Measurements from ENCODE around the gene MUC16.
"Not testable (repeated sequence)": the region's sequence is repeated elsewhere in the genome, so short reads cannot be mapped to it uniquely, and the experiment has no call there.

The MUC16 gene

DNA sequence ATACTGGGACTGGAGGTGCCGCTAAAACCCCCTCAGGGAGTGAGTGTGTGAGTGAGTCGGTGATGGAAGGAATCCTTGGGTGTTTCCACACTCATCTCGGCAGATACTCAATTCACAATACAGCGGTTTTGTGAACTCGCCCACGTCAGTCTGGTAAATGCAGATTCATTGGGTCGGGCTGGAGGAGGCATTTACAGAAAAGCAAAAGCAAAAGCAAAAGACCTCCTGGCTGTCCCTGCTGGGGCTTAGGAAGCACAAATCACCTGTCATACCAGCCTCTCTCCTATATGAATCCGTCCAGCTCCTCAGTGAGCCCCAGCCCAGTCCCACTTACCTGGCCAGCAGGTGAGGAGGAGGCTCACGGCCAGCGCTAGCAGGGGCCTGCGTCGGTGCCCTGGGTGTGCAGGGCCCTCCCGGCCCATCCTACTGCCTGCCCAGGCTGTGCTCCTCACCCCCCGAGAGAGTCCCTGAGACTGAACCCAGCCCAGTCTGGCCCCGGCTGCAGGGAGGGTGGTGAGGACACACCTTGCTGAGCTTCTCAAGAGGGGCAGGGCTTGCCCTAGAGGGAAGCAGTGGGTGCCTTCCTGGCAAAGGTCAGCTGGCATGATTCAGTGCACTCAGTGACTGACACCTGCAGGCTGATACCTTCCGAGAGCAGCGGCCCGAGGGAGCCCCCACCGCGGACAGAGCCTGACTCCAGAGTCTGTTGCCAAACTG is at the start of gene MUC16:
Gene MUC16 (minus strand): TSS at position 475 of the 717 bp plus-strand sequence.
- FAIRE-seq = no peak

GRCh38 chr19:9058905-9059667 is 48.9 kb upstream of the MUC16 start:
- no peak for FAIRE-seq

DNA sequence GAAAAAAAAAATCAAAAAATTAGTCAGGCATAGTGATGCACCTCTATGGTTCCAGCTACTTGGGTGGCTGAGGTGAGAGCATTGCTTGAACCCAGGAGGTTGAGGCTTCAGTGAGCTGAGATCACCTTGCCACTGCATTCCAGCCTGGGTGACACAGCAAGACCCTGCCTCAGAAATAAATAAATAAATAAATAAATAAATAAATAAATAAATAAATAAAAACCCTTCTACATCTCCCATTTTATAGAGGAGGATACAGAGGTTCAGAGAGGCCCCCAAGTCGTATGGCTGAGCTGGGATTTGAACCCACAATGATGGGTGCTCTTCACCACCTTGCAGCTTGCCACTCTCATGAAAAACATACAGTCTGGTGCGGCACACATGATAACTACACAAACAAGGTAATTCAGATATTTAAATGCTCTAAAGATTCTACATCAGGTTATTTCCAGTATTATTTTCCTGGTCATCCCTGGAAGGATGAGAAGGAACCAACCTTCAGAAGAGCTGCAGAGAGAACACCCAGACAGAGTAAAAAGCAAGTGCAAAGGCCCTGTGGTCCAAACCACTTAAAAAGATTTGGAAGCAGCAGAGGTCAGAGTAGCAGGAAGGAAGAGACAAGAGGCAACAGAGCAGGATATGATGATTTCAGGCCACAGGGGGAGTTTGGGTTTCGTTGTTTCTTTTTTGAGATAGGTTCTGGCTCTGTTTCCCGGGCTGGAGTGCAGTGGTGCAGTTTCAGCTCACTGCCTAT is 47.5 kb upstream of the MUC16 start:
- FAIRE-seq = no peak

GRCh38 chr19:9056131-9056530 is 45.9 kb upstream of the MUC16 start:
- FAIRE-seq = not testable (repeated sequence)

DNA sequence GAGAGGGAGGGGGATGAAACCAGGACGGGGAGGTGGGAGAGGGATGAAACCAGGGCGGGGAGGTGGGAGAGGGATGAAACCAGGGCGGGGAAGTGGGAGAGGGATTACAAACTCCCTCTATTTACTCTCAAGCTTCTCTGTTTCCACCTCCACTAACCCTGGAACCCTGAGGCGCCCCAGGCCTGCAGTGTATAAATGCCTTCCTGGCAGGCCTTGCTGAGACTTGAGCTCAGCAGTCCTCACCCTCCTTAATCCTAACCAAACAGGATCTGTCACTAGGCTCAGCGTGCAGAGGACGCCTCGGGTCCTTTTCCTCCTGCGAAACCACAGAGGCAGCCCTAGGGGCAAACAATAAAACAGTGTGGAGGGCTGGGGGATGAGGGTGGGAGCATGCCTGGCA is 44.6 kb upstream of the MUC16 start:
- no peak for FAIRE-seq

GRCh38 chr19:9054207-9054606 is 44.0 kb upstream of the MUC16 start:
- no peak for FAIRE-seq

DNA sequence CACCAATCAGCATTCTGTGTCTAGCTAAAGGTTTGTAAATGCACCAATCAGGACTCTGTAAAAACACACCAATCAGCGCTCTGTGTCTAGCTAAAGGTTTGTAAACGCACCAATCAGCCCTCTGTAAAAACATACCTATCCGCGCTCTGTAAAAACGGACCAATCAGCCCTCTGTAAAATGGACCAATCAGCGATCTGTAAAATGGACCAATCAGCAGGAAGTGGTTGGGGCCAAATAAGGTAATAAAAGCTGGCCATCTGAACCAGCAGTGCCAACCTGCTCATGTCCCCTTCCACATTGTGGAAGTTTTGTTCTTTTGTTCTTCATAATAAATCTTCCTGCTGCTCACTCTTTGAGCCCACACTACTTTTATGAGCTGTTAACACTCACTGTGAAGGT is 43.5 kb upstream of the MUC16 start:
- FAIRE-seq = not testable (repeated sequence)

- FAIRE-seq = no peak
Observed at GRCh38 chr19:9052894-9053293, 42.7 kb upstream of the MUC16 start.

DNA sequence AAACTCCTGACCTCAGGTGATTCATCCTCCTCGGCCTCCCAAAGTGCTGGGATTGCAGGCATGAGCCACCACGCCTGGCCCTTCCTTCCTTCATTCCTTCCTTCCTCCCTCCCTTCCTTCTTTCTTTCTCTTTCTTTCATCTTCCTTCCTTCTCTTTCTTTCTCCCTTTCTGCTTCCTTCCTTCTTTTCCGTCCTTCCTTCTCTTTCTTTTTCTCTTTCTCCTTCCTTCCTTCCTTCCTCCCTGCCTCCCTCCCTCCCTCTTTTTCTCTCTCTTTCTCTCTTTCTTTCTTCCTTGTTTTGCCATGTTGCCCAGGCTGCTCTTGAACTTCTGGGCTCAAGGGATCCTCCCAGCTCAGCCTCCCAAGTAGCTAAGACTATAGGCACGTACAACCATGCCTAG is 36.5 kb upstream of the MUC16 start:
- FAIRE-seq = no peak

DNA sequence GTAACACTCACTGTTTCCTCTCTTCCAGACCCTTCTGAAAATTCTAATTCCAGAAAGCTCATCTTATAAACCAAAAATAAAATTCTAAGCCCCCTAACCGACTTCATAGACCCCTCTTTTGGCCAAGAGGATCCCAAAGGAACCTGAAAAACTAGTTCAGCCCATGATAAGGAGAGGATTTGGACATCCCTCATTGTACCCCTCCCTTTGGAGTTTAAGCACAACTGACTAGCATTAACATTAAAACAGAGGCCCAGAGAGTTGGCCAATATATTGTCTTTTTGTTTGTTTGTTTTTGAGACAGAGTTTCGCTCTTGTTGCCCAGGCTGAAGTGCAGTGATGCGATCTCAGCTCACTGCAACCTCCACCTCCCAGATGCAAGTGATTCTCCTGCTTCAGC is 34.2 kb upstream of the MUC16 start:
- no peak for FAIRE-seq

DNA sequence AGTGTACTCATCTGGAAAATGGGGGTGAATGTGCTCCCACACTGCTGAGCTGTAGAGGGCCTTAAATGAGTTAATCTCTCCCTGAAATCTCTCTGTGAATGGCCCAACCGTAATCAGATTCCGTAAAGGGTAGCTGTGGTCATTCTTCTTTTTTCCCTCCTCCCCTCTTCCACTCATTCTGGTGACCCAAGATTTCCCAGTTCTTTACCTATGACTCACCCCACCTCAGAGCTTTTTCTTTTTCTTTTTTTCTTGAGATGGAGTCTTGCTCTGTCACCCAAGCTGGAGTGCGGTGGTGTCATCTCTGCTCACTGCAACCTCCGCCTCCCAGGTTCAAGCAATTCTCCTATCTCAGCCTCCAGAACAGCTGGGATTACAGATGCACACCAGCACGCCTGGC is 33.3 kb upstream of the MUC16 start:
- no peak for FAIRE-seq

DNA sequence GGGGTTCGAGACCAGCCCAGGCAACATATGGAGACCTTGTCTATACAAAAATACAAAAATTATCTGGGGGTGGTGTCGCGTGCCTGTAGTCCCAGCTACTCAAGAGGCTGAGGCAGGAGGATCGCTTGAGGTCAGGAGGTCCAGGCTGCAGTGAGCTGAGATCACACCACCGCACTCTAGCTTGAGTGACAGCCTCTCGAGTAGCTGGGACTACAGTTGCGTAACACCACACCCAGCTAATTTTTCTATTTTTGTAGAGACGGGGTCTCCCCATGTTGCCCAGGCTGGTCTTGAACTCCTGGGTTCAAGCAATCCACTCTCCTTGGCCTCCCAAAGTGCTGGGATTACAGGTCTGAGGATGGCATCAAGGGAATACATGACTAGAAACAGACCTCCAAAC is 30.8 kb upstream of the MUC16 start:
- no peak for FAIRE-seq

DNA sequence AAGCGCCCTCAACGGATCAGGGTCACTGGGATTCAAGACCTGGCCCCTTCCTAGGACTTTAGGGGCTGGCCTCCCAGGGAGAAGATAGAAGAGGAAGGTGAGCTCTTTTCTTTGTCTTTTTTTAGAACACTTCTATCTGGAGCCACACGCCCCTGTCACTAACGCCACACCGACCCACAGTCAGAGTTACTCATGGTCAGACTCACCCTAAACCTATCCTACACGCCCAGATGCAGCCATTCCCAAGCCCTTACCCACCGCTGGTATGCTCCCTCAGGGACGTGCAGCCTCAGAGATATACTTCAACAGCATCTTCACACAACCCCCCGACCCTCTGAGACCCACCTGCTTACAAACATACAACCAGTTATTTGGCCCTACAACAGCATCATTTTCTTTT is 29.9 kb upstream of the MUC16 start:
- no peak for FAIRE-seq

DNA sequence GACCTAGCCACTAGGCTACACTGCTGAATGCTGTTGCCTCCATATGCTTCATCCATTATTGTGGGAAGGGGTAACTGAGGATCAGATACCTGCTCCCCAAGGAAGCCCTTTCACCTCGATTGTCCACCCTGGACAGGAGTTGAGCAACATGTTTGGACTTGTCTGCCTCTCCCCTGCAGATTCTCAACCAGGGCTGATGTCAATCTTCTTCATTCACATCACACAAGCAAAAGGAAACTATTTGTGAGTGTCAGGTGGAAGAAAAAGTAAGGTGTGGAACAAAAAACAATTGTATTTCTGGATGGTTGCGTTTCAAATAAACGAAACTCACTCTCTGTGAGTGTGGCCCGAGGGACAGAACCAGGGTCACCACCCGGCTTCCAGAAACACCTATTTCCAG is 29.5 kb upstream of the MUC16 start:
- FAIRE-seq = no peak

- FAIRE-seq = no peak
Observed at GRCh38 chr19:9037400-9038062, 27.3 kb upstream of the MUC16 start.

DNA sequence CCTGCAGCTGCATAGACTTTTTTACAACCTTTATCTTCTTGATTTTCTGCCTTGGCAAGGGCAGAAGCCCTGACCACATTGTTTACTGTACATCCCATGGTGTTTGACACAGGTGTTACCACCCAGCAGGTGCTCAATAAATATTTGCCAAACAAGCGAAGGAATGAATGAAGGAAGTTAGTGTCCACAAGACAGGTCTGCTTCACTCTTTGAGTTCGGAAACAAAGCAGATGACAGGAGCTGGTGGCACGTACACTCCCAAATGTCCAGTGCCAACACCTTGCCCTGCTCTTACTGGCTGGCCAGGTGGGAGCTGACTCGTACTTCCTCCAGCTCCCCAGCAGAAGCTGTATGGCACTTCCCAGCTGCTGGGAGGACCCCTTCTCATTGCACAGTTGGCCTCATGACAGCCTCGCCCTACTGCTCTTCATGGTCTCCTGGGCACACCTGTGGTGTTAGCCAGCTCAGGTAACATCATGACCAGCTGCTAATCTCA is 22.0 kb upstream of the MUC16 start:
- FAIRE-seq = no peak

GRCh38 chr19:9018163-9018875 is 8.1 kb upstream of the MUC16 start:
- FAIRE-seq = no peak

- no peak for FAIRE-seq
Observed at GRCh38 chr19:9014803-9015202, 4.6 kb upstream of the MUC16 start.

- FAIRE-seq = no peak
Observed at GRCh38 chr19:9013988-9014387, 3.8 kb upstream of the MUC16 start.

DNA sequence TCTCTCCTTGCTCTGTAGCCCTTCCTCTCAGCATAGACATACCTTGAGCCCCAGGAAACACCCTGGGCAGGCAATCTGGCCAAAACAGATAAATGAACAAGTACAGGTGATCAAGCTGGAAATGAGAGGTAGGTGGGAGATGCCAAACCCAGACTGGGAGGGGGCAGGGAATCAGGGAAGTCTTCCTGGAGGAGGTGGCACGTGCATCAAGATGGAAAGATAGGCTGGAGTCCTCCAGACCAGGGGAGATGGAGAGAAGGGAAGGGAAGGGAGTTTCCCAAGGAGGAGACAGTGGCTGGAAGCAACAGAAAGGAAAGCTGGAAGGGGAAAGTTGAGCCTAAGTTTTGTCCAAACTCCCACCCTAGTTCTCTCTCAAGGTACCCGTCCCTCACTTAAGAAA is 1.7 kb upstream of the MUC16 start:
- FAIRE-seq = no peak

DNA sequence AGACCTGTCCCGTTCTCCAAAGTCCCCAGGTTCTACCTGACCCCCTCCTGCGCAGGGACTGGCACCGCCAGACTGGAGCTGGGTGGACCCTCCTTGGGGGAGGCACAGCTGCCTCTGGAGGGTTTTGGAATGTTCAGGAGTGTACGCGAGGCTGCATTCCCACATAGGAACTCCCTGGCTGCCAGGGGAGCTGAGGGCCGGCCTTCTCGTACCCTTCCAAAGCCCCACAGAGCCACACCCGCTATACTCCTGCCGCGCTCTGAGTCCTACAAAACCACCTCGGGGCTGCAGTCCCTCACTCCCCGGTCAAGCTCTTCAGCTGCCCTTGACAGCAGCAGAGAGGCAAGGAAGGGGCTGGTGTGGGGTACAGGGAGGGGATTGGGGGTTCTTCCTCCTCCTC is 484 bp upstream of the MUC16 start:
- FAIRE-seq = no peak

- FAIRE-seq = no peak
Observed at GRCh38 chr19:9009431-9009830, 778 bp downstream of the MUC16 start.

Measured in A204.1 (cell line).